Heart left ventricle (tissue), 16 donors: Measurements from ENCODE around the gene ZBTB7C. TPM values are rescaled to one million over a fixed set of nuclear protein-coding genes. Genes with fewer than 3 reads are reported as not detected.

ENCODE experiments used
- ATAC-seq, 4 donors: fragments of 200-7000 bp; cut with Tn5 transposase; one replicate each; pipeline ENCODE4 v1.9.1; 2020 to 2022; ENCODE audit warnings: moderate library complexity in 4 of 4, mild to moderate bottlenecking in 3 of 4, moderate number of reproducible peaks in 1 of 4
- DNase-seq, 5 donors: peaks; one replicate each; pipeline ENCODE4 v3.0.0-alpha.2; 2020
- H3K27ac ChIP-seq, 12 donors: fragments of 200-600 bp; sonication (generic) in 4 of 12; one replicate each; pipeline versions ENCODE4 v1.5.0 to v1.8.0; 2016 to 2022; ENCODE audit warnings: mild to moderate bottlenecking in 2 of 12
- H3K27me3 ChIP-seq, 9 donors: fragments of 200-600 bp; sonication (generic) in 2 of 9; one replicate each; pipeline versions ENCODE4 v1.5.1 to v1.8.0; 2016 to 2022; ENCODE audit warnings: mild to moderate bottlenecking in 3 of 9
- H3K36me3 ChIP-seq, 9 donors: fragments of 200-600 bp; sonication (generic) in 2 of 9; one replicate each; pipeline versions ENCODE4 v1.5.0 to v1.8.0; 2018 to 2022; ENCODE audit warnings: mild to moderate bottlenecking in 2 of 9
- H3K4me1 ChIP-seq, 12 donors: fragments of 200-600 bp; sonication (generic) in 4 of 12; one replicate each; pipeline versions ENCODE4 v1.5.0 to v1.8.0; 2016 to 2022; ENCODE audit warnings: mild to moderate bottlenecking in 3 of 12
- H3K4me3 ChIP-seq, 12 donors: fragments of 200-600 bp; sonication (generic) in 4 of 12; one replicate each; pipeline versions ENCODE4 v1.5.0 to v1.8.0; 2017 to 2022; ENCODE audit warnings: mild to moderate bottlenecking in 9 of 12, moderate library complexity in 4 of 12
- H3K9me3 ChIP-seq, 12 donors: fragments of 200-600 bp; sonication (generic) in 4 of 12; one replicate each; pipeline versions ENCODE4 v1.5.0 to v1.8.0; 2016 to 2022; ENCODE audit warnings: mild to moderate bottlenecking in 1 of 12
- CTCF ChIP-seq, 12 donors: fragments of 200-600 bp; sonication (generic) in 4 of 12; IDR thresholded peaks; one replicate each; pipeline versions ENCODE4 v1.5.0 to v1.8.0; 2018 to 2022; ENCODE audit warnings: antibody characterized with exemption in 12 of 12, mild to moderate bottlenecking in 5 of 12
- POLR2A ChIP-seq, 2 donors: fragments of 450-650 bp; IDR thresholded peaks; one replicate each; pipeline ENCODE4 v1.6.1; 2017; ENCODE audit warnings: antibody characterized with exemption in 2 of 2, mild to moderate bottlenecking in 2 of 2, moderate library complexity in 2 of 2
- WGBS, 4 donors: extraction: QIAGEN DNeasy Blood & Tissue Kit in 2 of 4; methylation state at CpG; one replicate each; pipeline versions ENCODE4 v1.1.5 to v1.1.7; 2013 to 2018; 5-methylcytosine and 5-hydroxymethylcytosine counted together
- intact Hi-C, 10 donors: fragments of 100-400 bp; cut with DNase I; formaldehyde crosslinking; loops; one replicate each; pipeline versions ENCODE4 v1.11.1 to v1.14.2; 2022
- polyA plus RNA-seq, 2 donors: library from polyadenylated mRNA; stranded (reverse); fragments of 200-250 nt; gene quantifications; one replicate each; pipeline ENCODE4 v1.2.3, GENCODE V29; 2013
- total RNA-seq, 9 donors: library from RNA; depleted of rRNA in 2 of 9; stranded (reverse); fragments of >200 nt in 2 of 9; fragmentation: NEBNext Ultra II Directional in 3 of 9; extraction: Animal tissue kit (Norgen Biotek cat#: 25700) in 3 of 9; gene quantifications; one replicate each; pipeline versions ENCODE4 v1.1.0 to v1.2.4, GENCODE V29; 2016 to 2023
- donor health status: ischemic (EF 13 %, LVEDD 7.1; RV severe dilation, severe dysfunction).
- donor health status: healthy with polysubstance abuse.
- donor health status: DM: no; HTN: yes; CAD: no.
- donor health status: DM: no; HTN: no; CAD: no.
- donor health status: ischemic (EF 25% LVEDD 6.9; RV normal size, moderate dysfunction).
- donor health status: ischemic (EF 25% LVEDD 5.7; RV mildly dilated, moderate dysfunction).
- donor health status: healthy.
- donor health status: DM: yes; HTN: yes; CAD: no.
- donor health status: ischemic (EF 35%, LVEDD 5.7; RV mildly dilated, moderate dysfunction).
- donor health status: nonischemic (EF 11% LVEDD 7.7; RV severe dilation, severe dysfunction).
- donor health status: DM: yes; HTN: yes; CAD: no.
- donor health status: PGD.
- donor health status: ischemic (EF 29% LVEDD 5.4; RV normal size, mild dysfunction).
- donor health status: nonischemic (EF 23%, LVEDD 6.1; RV moderate dilation, normal function).

The ZBTB7C gene
- total and polyA plus RNA-seq, 11 donors, result 0.68 to 7.5 (median 2.3) TPM

- Histone ChIP-seq H3K4me1 (peaks cover 0 to 4% (median 2%) of the 10 kb centered on the region in 12 donors), H3K36me3 (no peaks in the 10 kb centered on the region), H3K9me3 (no peaks in the 10 kb centered on the region), H3K4me3 (no peak overlapping the region), H3K27ac (no peak overlapping the region), H3K27me3 (no peaks in the 10 kb centered on the region)
- ATAC-seq (no peak), DNase-seq (no peak)
- intact Hi-C loops, result loop anchor here in 6 of 10 donors (5.0 to 10.0 kb wide), 3 partner anchors 311 to 316 kb away; no protein-coding TSS in a partner anchor
- no peak for TF ChIP-seq CTCF (IDR thresholded peaks at IDR 0.05)
- TF ChIP-seq POLR2A (IDR thresholded peaks at IDR 0.05), result no peak
- 94 to 100% (median 98%) methylated on average over 2 to 3 of the region's 3 CpGs for WGBS, 4 donors
Observed at GRCh38 chr18:48347756-48348326, 61.3 kb downstream of the ZBTB7C start.

GRCh38 chr18:48345596-48345995, 63.6 kb downstream of the ZBTB7C start:
- intact Hi-C loops, result loop anchor here in 6 of 10 donors (5.0 to 10.0 kb wide), 3 partner anchors 308 to 313 kb away; no protein-coding TSS in a partner anchor
- Histone ChIP-seq H3K27me3 (no peaks in the 10 kb centered on the region), H3K27ac (no peak overlapping the region), H3K9me3 (no peaks in the 10 kb centered on the region), H3K36me3 (no peaks in the 10 kb centered on the region), H3K4me1 (peaks cover 0 to 13% (median 5%) of the 10 kb centered on the region in 12 donors), H3K4me3 (no peak overlapping the region)
- ATAC-seq (peak in 2 of 4 donors; percentile 38 to 51), DNase-seq (no peak)
- 63 to 94% (median 79%) methylated on average over 2 of the region's 2 CpGs for WGBS, 4 donors
- no peak for TF ChIP-seq POLR2A (IDR thresholded peaks at IDR 0.05)
- TF ChIP-seq CTCF (IDR thresholded peaks at IDR 0.05), result peak in 8 of 12 donors; percentile 11 to 40 (median 26)

GRCh38 chr18:48342581-48342980, 66.6 kb downstream of the ZBTB7C start:
- TF ChIP-seq POLR2A (IDR thresholded peaks at IDR 0.05) (no peak), CTCF (IDR thresholded peaks at IDR 0.05) (no peak)
- Histone ChIP-seq H3K4me1 (peaks cover 0 to 13% (median 5%) of the 10 kb centered on the region in 12 donors), H3K27me3 (no peaks in the 10 kb centered on the region), H3K27ac (peak overlapping the region in 6 of 12 donors; percentile 4 to 74 (median 29)), H3K36me3 (no peaks in the 10 kb centered on the region), H3K4me3 (peak overlapping the region in 1 of 12 donors; percentile 11), H3K9me3 (no peaks in the 10 kb centered on the region)
- no peak for DNase-seq
- ATAC-seq, result peak; percentile 8 to 56 (median 48)
- intact Hi-C loops, result loop anchor here in 6 of 10 donors (5.0 to 10.0 kb wide), 5 partner anchors 60 to 310 kb away; partner anchors contain the start of gene ZBTB7C (in 1 of the 6)
- 40 to 58% (median 47%) methylated on average over 6 of the region's 6 CpGs for WGBS, 4 donors

- ATAC-seq (peak; percentile 39 to 52 (median 41)), DNase-seq (peak in 4 of 5 donors; percentile 28 to 49 (median 42))
- intact Hi-C loops, result loop anchor here in 6 of 10 donors (5.0 to 10.0 kb wide), 5 partner anchors 60 to 310 kb away; partner anchors contain the start of gene ZBTB7C (in 1 of the 6)
- no peaks in the 10 kb centered on the region for H3K9me3 ChIP-seq
- peak overlapping the region in 1 of 12 donors; percentile 11 for H3K4me3 ChIP-seq
- H3K27ac ChIP-seq, result peak overlapping the region in 6 of 12 donors; percentile 4 to 74 (median 29)
- no peak for TF ChIP-seq CTCF (IDR thresholded peaks at IDR 0.05)
- no peak for TF ChIP-seq POLR2A (IDR thresholded peaks at IDR 0.05)
- peaks cover 0 to 13% (median 5%) of the 10 kb centered on the region in 12 donors for H3K4me1 ChIP-seq
- H3K36me3 ChIP-seq, result no peaks in the 10 kb centered on the region
- no peaks in the 10 kb centered on the region for H3K27me3 ChIP-seq
- WGBS, 4 donors, result 28 to 52% (median 37%) methylated on average over 4 to 6 of the region's 6 CpGs
Observed at GRCh38 chr18:48342125-48342524, 67.1 kb downstream of the ZBTB7C start.
